ENCODE data around the gene MRPS18A.
A peak's percentile ranks its signal among the peaks of the same experiment; 100 is the strongest.
"Not testable (repeated sequence)": the region's sequence is repeated elsewhere in the genome, so short reads cannot be mapped to it uniquely, and the experiment has no call there.

The MRPS18A gene

DNA sequence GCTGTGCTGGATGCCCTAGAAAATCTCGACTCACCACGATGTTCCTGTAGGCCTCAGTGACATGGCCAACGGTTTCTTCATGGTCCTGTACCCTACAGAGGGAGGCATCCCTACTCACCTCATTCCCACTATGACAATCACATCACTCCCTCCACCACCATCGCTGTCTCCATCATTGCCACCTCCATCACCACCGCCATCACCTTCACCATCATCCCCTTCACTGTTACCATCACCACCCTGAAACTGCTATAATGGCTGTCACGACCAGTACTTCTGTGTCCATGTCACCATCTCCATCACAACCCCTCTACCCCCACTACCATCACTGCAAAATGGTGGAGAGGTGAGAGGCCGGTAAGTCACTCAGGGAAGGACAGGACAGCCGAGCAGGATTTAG, 29.8 kb upstream of the MRPS18A start:
- no peak for DNase-seq (ENCODE audit: low spot score)

DNA sequence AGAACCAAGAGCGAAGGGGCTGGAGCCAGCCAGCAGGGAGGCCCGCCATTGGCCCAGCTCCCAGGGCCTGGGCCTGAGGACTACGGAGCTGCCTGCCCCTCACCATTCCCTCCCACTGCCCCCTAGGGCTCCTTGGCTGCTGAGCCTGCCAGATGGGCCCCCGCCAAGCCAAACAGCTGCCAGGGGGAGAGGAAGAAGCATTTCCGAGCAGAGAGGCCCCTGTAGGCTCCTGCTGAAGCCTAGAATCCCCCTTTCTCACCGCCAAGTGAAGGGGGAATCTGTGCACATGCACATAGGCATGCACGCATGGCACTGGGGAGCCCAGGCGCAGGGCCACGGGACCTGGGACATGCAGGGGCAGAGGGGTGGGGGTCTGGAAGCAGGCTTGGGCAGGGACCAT, 28.5 kb upstream of the MRPS18A start:
- DNase-seq (ENCODE audit: low spot score), result no peak

DNA sequence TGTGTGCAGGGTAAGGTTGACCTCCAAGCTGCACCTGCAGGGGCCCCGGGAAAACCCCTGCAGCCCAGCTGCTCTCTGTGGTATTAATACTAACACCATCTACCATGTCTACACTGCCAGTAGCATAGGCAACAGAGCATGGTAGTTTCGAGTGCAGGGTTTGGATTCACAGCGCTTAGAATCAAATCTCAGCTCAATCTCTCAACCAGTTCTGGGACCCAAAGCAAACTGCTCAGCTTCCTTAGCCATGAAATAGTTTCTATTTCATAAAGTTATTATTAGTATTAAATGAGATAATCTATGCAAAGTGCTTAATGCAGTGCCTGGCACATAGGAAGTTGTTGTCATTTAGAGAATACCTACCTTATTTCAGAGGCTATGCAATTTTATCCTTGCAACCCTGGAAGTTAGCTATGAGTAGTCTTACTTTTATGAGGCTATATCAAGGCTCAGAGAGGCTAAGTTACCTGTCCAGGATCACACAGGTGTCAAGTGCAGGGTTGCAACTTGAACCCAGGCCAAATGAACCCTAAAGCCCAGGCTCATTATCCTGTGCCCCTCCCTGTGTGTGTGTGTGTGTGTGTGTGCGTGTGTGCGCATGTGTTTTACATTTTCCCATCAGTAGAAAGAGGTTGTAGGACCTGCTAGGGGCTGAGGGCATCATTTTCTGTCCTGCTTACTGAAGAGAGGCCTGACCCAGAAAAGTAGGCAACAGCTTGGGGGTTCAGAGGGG, 27.6 kb upstream of the MRPS18A start:
- no peak for DNase-seq (ENCODE audit: low spot score)

DNA sequence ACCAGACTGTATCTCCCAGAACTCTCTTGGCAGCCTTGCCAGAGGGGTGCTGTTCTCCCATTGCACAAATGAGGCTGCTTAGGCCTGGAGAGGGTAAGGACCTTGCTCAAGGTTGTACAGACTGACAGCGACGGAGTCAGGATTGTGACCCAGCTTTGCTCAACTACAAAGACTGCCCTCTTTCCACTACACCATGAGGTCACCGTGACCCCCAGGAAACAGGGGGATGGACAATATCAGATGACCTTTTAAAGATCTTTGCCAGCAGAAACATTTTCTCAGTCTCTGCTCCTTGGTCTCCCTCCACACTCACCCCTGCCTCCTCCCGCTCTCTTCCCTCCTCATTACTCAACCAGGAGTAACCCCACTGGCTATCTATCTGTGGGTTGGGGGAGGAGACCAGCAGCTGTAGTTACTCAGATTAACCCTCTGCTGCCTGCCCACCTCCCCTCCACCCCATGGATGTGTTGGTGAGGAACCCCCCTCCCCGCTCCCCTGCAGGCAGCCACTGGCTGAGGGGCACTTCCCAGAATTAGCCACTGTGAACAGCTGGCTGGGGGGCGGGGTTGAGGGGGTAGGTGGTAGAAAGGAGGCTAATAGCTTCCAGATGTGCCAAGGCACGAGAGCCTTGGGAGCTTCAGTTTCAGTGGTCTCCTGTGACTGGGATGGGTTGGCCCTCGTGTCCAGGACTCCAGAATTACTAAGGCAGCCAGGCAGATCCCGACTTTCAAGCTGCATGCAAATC, 26.9 kb upstream of the MRPS18A start:
- no peak for DNase-seq (ENCODE audit: low spot score)

DNA sequence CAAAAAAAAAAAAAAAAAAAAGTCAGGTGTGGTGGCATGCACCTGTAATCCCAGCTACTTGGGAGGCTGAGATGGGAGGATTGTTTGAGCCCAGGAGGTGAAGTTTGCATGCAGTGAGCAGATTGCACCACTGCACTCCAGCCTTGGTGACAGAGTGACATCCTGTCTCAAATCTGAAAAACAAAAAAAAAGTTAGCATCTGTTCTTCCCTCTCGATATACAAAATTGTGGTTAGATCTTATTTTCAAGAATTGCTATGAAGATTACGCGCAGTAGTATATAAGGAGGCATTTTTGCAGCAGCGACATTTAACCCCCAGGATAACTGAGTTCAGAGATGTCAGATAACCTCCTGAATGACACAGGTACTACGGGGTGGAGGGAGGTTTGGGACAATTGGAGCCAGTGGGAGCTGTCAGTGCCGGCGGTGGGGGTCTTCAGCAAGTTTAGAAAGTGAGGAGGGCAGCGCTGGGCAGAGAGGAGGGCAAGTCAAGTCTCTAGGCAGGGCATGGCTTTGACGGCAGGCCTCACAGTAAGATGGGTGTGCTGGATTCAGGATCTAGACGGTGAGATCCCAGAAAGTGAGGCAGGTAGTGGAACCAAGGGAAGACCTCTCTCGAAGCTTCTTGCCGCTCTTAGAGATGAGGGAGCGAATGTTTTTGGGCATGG, 26.2 kb upstream of the MRPS18A start:
- DNase-seq (ENCODE audit: low spot score), result no peak

DNA sequence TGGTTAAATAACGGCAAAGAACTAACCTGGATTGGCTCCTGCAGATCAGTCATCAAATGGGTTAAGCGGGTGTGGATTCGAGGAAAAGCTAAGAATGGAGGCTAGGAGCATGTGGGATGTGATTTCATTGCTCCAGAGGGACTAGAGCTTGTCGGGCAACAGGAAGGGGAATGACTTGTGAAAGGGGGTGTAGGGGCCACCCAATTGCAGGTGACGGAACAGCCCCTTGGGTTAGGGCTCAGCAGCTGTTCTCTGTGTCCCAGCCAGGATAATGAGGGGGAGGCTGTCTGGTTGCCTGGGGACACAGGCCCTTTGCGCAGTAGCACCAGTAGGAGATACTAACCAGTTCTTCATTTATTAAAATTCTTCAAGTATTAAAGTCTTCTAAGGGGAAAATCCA, 25.0 kb upstream of the MRPS18A start:
- DNase-seq (ENCODE audit: low spot score), result no peak

DNA sequence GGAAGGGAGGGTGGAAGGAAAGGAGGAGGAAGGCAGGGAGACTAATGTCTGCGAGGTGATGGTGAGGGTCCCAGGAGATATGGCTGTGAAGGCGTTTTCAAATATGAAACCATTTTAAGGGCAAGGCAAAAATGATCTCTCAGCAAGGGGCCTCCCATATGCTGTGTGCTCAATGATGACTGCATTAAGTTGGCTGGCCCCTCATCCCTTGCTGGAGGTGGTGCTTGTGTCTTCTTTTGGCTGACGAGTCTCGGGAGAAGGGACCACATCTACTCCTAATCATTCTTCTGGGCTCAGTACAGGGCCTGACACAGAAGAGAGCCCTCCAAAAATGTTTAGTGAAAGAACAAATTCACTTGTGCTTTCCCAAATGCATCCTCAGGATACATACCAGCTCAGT, 23.0 kb upstream of the MRPS18A start:
- no peak for DNase-seq (ENCODE audit: low spot score)

DNA sequence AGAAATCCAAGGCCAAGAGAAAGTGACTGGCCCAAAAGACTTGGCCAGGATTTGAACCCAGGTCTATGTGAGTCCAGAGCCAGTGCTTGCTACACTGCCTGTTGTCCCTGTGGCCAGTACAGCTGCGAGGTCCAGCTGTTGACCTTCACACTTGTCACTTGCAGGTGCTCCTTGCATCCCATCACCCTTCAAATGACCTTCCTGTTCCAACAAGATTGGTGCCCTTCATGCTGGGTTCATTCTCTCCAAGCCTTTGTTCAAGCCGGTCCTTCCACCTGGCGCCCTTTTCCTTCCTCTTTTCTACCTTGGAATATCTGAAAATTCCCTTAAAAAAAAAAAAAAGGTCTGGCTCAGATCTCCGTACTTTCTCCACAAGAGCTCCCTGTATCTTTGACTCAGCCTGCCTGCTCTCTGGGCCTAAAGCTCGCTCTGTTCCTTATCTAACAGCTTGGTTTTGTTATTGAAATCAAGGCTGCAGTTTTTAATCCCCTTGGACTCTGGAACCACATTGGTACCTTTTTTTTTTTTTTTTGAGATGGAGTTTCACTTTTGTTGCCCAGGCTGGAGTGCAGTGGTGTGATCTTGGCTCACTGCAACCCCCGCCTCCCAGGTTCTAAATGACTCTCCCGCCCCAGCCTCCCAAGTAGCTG, 22.2 kb upstream of the MRPS18A start:
- DNase-seq (ENCODE audit: low spot score), result no peak

DNA sequence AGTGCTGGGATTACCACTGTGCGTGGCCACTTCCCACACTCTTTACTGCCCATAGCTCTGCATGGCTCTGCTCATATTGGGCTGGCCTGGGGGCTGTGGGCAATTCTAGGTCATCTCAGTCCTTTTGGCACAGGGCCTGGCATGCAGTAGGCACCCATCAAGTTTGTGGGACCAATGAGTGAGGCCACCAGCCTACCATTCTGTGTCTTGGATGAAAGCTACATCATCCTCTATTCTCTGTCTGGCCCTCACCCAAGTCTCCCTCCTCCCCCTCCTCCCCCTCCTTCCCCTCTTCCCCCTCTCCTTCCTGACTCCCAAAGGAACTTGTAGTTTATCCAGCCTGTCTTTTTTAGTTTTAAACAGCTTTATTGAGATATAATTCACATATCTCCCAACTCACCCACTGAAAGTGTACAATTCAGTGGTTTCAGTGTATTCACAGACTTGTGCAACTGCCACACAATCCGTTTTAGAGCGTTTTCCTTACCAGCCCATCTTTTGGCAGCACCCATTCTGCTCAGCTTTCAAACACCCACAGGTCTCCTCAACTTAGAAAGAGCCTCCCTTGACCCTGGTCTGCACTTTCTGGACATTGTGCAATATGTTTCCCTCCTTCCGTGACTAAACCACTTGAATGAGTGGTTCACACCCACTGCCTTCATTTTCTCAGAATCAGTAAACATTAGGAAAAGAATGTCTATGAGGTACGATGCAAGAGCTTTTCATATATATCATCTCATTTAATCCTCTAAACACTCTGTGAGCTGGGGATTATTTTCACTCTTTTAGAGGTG, 21.5 kb upstream of the MRPS18A start:
- no peak for DNase-seq (ENCODE audit: low spot score)

DNA sequence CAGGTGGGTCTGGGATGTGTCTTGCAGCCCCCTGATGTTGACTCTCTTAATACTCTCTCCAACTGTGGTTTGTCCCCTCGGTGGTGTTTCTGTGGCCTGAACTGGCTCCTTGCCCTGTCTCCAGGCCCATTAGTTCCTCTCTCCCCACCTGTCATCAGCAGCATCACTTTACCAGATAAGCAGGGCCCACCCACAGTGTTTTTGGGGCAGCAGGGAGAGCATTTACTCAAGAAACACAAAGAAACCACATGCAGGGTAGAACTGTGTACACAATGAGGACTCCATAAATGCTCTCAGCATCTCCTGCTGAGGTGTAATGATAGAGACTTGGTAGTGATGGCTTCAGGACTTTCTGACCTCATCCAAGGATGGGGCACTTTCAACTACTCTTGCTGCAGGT, 20.2 kb upstream of the MRPS18A start:
- DNase-seq (ENCODE audit: low spot score), result no peak

DNA sequence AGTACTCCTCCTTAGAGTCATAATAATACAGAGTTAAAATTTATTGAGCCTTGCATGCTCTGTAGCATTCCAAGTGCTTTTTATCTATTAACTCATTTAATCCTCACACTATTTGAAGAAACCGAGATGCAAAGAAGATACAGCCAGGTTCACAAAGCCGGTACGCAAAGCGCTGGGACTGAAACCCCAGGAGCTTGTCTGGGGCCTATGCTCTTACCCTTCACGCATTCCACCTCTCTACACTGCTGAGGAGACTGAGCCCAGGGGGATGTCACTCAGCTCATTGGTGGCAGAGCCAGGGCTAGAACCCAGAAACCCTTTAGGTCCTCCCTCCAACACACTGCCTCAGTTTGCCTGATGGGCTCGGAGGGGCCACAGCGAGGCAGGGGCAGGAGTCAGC, 19.7 kb upstream of the MRPS18A start:
- DNase-seq (ENCODE audit: low spot score), result no peak

DNA sequence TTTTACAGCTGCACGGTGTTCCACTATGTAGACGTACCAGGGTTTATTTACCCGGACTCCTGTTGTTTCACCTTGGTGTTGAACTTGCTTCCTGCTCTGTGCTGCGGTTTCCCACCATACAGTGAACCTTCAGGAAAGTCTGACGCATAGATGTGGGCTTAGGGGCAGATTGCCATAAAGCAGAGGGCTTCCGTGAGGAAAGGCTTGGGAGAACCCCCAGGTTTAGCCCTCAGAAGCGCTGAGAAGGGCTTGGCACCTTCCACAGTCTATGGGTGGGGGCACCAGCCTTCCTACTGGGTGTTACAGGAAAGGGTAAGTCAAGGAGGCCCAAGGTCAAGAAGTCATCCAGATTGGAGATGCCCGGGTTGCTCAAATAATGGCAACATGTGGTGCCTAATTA, 19.2 kb upstream of the MRPS18A start:
- DNase-seq (ENCODE audit: low spot score), result no peak

DNA sequence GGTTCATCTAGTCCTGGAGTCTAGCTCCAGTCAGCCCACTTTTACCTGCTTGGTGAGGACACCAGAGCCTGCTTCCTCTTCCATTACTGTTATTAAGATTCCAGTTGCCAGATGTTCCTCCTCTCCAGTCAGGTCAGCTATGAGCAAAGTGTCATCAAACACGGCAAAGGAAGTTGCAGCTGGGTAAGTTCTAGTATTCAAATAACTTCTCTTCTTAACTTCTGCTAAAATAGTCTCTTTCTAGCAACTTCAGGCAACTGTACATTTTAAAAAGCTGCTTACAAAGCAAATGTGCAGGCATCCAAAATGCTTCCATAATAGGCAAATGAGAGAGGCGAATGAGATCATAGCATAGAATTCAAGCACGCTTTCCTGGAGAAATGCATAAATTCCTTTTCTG, 18.4 kb upstream of the MRPS18A start:
- DNase-seq (ENCODE audit: low spot score), result no peak

DNA sequence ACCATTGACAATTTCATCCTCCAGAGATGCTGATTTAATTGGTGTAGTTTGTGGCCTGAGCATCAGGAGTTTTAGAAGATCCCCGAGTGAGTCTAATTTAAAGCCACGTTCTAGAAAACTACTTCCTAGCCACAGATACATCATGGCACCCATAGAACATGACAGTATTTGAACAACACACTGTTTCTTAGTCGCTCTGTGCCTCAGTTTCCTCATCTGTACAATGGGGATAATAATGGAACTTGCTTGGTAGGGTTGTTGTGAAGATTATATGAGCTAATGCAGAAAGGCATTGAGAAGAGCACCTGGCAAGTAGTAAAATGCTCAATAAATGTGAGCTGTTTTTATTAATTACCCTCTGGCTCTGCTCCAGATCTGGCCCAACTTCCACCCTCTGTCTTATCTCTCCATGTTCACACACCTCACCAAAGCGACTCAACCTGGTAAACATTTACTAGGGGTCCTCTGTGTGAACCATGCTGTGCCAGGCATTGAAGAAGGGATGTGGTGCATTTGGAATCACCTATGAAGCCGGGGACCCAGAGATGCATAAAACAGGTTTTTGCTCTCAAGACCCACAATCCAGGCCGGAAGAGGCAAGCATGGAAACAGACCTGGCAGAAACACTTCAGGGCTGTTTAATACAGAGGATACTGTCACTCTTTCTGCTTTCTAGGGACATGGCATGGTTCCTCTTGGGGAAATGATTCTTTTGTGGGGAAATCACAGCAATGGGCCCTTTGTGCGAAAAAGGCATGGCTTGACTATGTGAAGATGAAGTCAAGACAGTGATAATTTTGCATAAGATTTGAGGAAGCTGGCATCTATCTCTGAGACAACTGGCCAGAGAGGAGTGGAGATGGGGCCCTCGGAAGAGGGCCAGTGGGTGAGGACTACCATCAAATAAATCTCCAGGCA, 16.2 kb upstream of the MRPS18A start:
- DNase-seq (ENCODE audit: low spot score), result no peak

DNA sequence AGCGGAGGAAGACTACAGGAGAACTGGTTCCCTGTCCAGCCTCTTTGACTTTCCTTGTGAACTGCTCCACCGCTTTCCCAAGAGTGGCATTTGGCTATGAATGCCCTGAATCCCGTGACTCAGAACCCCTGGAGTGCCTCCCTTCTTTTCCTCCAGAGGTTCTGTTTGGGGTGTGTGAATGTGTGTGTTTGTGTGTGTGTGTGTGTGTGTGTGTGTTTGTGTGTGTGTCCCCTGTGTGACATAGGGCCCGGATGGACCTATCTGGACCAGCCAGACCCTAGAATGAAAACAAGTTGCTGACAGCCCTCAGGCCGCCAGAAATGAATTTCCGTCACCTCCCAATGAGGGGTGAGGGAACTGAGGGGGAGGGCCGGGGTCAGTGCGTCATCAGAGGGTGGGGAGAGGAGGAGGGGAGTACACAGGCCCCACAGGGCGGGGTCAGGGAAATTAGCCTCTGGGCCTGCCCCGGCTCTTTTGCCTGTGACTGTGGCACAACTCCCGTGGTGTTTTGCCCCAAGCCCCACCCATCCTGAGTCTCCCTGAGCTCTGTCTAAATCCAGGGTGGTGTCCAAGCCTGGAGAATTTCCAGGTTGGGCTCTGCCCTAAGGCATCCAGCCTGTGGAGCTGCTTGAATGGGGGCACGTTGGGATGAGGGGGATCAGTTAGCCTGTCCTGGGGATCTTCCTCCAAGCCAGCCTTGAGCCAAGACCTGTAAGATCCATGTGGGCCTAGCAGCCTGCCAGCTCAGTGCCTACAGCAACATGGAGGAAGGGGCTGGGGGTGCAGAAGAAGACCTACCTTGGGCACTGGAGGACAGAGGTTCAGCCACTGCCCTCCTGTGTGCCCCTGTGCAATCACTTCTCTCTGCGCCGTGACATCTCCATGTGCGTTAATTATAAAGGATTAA, 15.2 kb upstream of the MRPS18A start:
- peak; percentile 61 for DNase-seq (ENCODE audit: low spot score)

DNA sequence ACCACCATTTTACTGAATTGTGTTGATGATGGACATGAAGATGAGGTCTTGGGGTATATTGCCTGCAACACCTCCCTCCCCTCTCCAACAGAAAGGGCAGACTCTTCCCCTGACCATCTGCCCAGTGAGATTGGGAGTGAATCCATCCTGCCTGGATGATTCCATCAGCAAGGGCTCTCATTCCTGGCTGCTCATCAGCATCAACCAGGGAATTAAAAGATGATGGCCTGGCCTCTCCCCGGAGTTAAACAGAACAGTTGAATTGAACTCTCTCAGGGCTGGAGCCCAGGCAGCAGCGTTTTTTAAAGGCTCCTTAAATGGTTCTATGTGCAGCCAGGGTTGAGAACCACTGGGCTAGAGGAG, 14.6 kb upstream of the MRPS18A start:
- no peak for DNase-seq (ENCODE audit: low spot score)

DNA sequence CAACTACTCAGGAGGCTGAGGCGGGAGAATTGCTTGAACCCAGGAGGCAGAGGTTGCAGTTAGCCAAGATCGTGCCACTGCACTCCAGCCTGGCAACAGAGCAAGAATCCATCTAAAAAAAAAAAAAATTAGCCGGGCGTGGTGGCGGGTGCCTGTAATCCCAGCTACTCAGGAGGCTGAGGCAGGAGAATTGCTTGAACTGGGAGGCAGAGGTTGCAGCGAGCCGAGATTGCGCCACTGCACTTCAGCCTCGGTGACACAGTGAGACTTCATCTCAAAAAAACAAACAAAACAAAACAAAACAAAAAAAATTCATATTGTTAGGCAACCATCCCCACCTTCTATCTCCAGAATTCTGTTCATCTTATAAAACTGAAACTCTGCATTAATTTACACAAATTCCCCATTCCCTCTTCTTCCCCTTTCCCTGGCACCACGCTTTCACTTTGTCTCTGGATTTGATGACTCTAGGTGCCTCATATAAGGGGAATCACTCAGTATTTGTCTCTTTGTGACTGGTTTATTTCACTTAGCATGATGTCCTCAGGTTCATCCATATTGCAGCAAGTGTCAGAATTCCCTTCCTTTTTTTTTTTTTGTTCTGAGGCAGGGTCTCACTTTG, 13.5 kb upstream of the MRPS18A start:
- not testable (repeated sequence) for DNase-seq (ENCODE audit: low spot score)

DNA sequence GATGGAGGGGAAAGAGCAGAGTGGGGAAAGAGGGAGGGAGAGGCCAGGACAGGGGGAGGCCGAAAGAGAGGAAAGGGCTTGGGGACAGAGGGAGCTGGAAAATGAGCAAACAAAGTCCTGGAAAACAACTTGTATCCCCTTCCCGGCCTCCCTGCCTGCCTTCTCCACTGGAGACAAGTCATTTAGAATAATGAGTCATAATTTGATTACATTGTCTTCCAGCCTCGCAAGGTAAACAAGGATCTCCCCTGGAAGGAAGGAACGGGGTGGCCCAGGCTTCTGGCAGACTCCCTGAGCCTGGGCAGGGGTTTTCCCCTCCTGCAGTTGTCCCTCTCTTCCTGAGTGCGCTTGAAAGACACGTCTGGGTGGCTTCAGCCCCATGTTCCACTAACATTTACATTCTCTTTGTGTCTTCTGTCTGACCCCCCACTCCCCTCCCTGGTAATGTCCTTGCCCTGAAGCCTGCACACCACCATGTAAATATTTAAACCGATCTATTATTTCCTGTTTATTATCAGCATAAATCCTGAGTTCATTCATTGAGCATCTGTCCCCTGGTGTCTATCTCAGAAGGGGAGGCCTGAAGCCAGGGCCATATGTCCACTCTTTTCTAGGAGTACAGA, 12.1 kb upstream of the MRPS18A start:
- no peak for DNase-seq (ENCODE audit: low spot score)
